Eye (tissue), 1 donor: Measurements from ENCODE around the gene GPT2.
A peak's percentile ranks its signal among the peaks of the same experiment; 100 is the strongest.
"Not testable (repeated sequence)": the region's sequence is repeated elsewhere in the genome, so short reads cannot be mapped to it uniquely, and the experiment has no call there.

Experiments
- DNase-seq: peaks from one replicate; pipeline ENCODE4 v3.0.0-alpha.2; 2015

GPT2 gene

GRCh38 chr16:46866286-46866685, 17.9 kb upstream of the GPT2 start:
- no peak for DNase-seq

- DNase-seq = not testable (repeated sequence)
Measured at GRCh38 chr16:46867486-46867885, 16.7 kb upstream of the GPT2 start.

GRCh38 chr16:46868891-46869290, 15.3 kb upstream of the GPT2 start:
- not testable (repeated sequence) for DNase-seq

- no peak for DNase-seq
Measured at GRCh38 chr16:46871597-46871996, 12.6 kb upstream of the GPT2 start.

GRCh38 chr16:46873201-46873600, 11.0 kb upstream of the GPT2 start:
- no peak for DNase-seq

- no peak for DNase-seq
Measured at GRCh38 chr16:46875243-46875642, 8.9 kb upstream of the GPT2 start.

- no peak for DNase-seq
Measured at GRCh38 chr16:46882304-46882939, 1.7 kb upstream of the GPT2 start.

GRCh38 chr16:46882940-46883307, 1.2 kb upstream of the GPT2 start:
- DNase-seq = no peak

GRCh38 chr16:46883353-46883689, 841 bp upstream of the GPT2 start:
- no peak for DNase-seq

- DNase-seq = peak; percentile 66
Measured at GRCh38 chr16:46884513-46885293, 541 bp downstream of the GPT2 start.

GRCh38 chr16:46885960-46886763, 2.0 kb downstream of the GPT2 start:
- DNase-seq = peak; percentile 37

- no peak for DNase-seq
Measured at GRCh38 chr16:46886764-46887523, 2.8 kb downstream of the GPT2 start.

- no peak for DNase-seq
Measured at GRCh38 chr16:46887524-46887854, 3.3 kb downstream of the GPT2 start.

GRCh38 chr16:46889245-46889941, 5.2 kb downstream of the GPT2 start:
- no peak for DNase-seq

- DNase-seq = no peak
Measured at GRCh38 chr16:46889942-46890300, 5.8 kb downstream of the GPT2 start.

GRCh38 chr16:46891910-46892309, 7.7 kb downstream of the GPT2 start:
- no peak for DNase-seq

GRCh38 chr16:46894036-46894672, 10.0 kb downstream of the GPT2 start:
- DNase-seq = peak; percentile 8

- DNase-seq = no peak
Measured at GRCh38 chr16:46895399-46896313, 11.5 kb downstream of the GPT2 start.

GRCh38 chr16:46896314-46896968, 12.3 kb downstream of the GPT2 start:
- DNase-seq = no peak

- DNase-seq = no peak
Measured at GRCh38 chr16:46897471-46897870, 13.3 kb downstream of the GPT2 start.

- no peak for DNase-seq
Measured at GRCh38 chr16:46898006-46898405, 13.8 kb downstream of the GPT2 start.
